Peyer's patch (tissue), 4 donors: ENCODE measurements around the gene NELL1.

Experiments
- CTCF ChIP-seq, 6 experiments: fragments of 450-650 bp in 4 of 6; fragments of 200-600 bp in 2 of 6; sonication (generic) in 1 of 6; IDR thresholded peaks; one replicate each; pipeline ENCODE4 v1.5.1; 2017 to 2019; ENCODE audit warnings: antibody characterized with exemption in 6 of 6, mild to moderate bottlenecking in 3 of 6, moderate library complexity in 1 of 6
- POLR2A ChIP-seq, 2 donors: fragments of 450-650 bp; IDR thresholded peaks; one replicate each; pipeline ENCODE4 v1.5.1; 2017; ENCODE audit warnings: antibody characterized with exemption in 2 of 2, mild to moderate bottlenecking in 2 of 2, moderate library complexity in 2 of 2

GRCh38 chr11:21476588-21476987 lies 807.2 kb downstream of the NELL1 start:
- TF ChIP-seq POLR2A (IDR thresholded peaks at IDR 0.05): no peak
- TF ChIP-seq CTCF (IDR thresholded peaks at IDR 0.05): no peak
